Activated T-cell treated with anti-CD3 and anti-CD28 coated beads, Interleukin-2, amount 50 U/mL, for 4 hours (primary cell): Measurements from ENCODE around the gene AXL. TPM values are rescaled to one million over a fixed set of nuclear protein-coding genes. Genes with fewer than 3 reads are reported as not detected.

Experiments
- ATAC-seq, 2 donors: fragments of 200-7000 bp; cut with Tn5 transposase; one replicate each; pipeline ENCODE4 v1.10.0; 2021
- DNase-seq: peaks from one replicate; pipeline ENCODE4 v3.0.0-alpha.2; 2020
- H3K27me3 Mint-ChIP-seq: one replicate; pipeline ENCODE4 v1.8.0; 2021; ENCODE audit warnings: low read depth, mixed read lengths
- H3K36me3 Mint-ChIP-seq: one replicate; pipeline ENCODE4 v1.8.0; 2022; ENCODE audit warnings: mixed read lengths; ENCODE audit not compliant: insufficient read depth
- H3K4me1 Mint-ChIP-seq: one replicate; pipeline ENCODE4 v1.8.0; 2021; ENCODE audit warnings: low read depth, mixed read lengths
- H3K4me3 Mint-ChIP-seq: one replicate; pipeline ENCODE4 v1.8.0; 2021; ENCODE audit warnings: mild to moderate bottlenecking, moderate library complexity, mixed read lengths
- H3K9me3 Mint-ChIP-seq: one replicate; pipeline ENCODE4 v1.8.0; 2021; ENCODE audit warnings: mixed read lengths
- total RNA-seq, 3 donors: library from RNA; stranded (reverse); gene quantifications; one replicate each; pipeline ENCODE4 v1.2.1, GENCODE V29; 2021

The AXL gene
- total RNA-seq, 3 donors from 2014 or later = 0.08 to 0.40 (median 0.30) TPM

- Mint-ChIP-seq H3K36me3 (peaks cover 64% of the 10 kb centered on the region), H3K9me3 (no peaks in the 10 kb centered on the region), H3K4me3 (no peak overlapping the region), H3K4me1 (peaks cover 88% of the 10 kb centered on the region), H3K27me3 (no peaks in the 10 kb centered on the region)
- DNase-seq (no peak), ATAC-seq (no peak)
Observed at GRCh38 chr19:41299046-41299754, 80.2 kb downstream of the AXL start.

DNA sequence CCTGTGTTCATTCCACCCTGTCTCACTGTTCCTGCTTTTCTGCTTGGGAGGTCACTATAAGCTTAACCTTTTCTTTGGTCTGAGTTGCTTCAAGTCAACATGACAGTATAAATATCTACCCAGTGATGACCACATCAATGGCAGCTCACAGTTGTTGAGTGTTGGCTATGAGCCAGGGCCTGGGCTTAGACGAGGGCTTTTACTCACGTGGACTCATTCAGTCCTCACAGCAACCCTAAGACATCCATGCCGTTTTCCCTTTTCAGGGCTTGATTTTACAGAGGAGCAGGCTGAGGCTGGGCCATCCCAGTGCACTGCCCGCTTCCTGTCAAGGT lies 80.7 kb downstream of the AXL start:
- no peak overlapping the region for H3K4me3 Mint-ChIP-seq
- H3K36me3 Mint-ChIP-seq = peaks cover 64% of the 10 kb centered on the region
- H3K9me3 Mint-ChIP-seq = no peaks in the 10 kb centered on the region
- peaks cover 93% of the 10 kb centered on the region for H3K4me1 Mint-ChIP-seq
- ATAC-seq = no peak
- H3K27me3 Mint-ChIP-seq = no peaks in the 10 kb centered on the region
- DNase-seq = no peak

DNA sequence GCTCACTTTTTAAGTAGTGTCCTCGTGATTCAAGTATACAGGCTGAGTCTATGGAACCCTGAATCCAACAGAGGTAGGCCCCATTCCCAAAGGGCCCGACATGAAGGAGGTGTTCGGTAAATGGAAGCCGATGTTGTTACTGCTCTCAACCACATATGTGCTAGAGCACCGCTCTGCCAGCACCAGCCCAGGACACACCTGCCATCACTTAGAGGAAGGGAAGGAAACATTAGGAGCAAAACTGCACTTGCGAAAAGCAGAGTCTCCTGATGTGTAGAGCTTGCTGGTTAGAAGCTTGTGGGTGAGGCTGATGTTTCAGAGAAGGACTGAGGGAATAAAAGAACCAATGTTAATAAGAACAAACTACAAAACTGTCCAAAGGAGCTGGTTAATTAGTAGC lies 81.5 kb downstream of the AXL start:
- DNase-seq (no peak), ATAC-seq (no peak)
- Mint-ChIP-seq H3K27me3 (no peaks in the 10 kb centered on the region), H3K4me3 (no peak overlapping the region), H3K36me3 (peaks cover 64% of the 10 kb centered on the region), H3K4me1 (peaks cover 98% of the 10 kb centered on the region), H3K9me3 (no peaks in the 10 kb centered on the region)

GRCh38 chr19:41302624-41303351 lies 83.8 kb downstream of the AXL start:
- peak overlapping the region; percentile 75 for H3K4me3 Mint-ChIP-seq
- no peaks in the 10 kb centered on the region for H3K9me3 Mint-ChIP-seq
- no peaks in the 10 kb centered on the region for H3K27me3 Mint-ChIP-seq
- H3K36me3 Mint-ChIP-seq = peaks cover 56% of the 10 kb centered on the region
- peak; percentile 84 to 85 for ATAC-seq
- peaks cover 98% of the 10 kb centered on the region for H3K4me1 Mint-ChIP-seq
- DNase-seq = peak; percentile 51

- Mint-ChIP-seq H3K4me3 (peak overlapping the region; percentile 75), H3K4me1 (peaks cover 98% of the 10 kb centered on the region), H3K36me3 (peaks cover 49% of the 10 kb centered on the region), H3K9me3 (no peaks in the 10 kb centered on the region), H3K27me3 (no peaks in the 10 kb centered on the region)
- DNase-seq (no peak), ATAC-seq (no peak)
Observed at GRCh38 chr19:41303954-41304353, 84.9 kb downstream of the AXL start.

- DNase-seq (no peak), ATAC-seq (no peak)
- peaks cover 93% of the 10 kb centered on the region for H3K4me1 Mint-ChIP-seq
- no peak overlapping the region for H3K4me3 Mint-ChIP-seq
- H3K36me3 Mint-ChIP-seq = peaks cover 41% of the 10 kb centered on the region
- H3K9me3 Mint-ChIP-seq = no peaks in the 10 kb centered on the region
- no peaks in the 10 kb centered on the region for H3K27me3 Mint-ChIP-seq
Observed at GRCh38 chr19:41304706-41305483, 85.9 kb downstream of the AXL start.

DNA sequence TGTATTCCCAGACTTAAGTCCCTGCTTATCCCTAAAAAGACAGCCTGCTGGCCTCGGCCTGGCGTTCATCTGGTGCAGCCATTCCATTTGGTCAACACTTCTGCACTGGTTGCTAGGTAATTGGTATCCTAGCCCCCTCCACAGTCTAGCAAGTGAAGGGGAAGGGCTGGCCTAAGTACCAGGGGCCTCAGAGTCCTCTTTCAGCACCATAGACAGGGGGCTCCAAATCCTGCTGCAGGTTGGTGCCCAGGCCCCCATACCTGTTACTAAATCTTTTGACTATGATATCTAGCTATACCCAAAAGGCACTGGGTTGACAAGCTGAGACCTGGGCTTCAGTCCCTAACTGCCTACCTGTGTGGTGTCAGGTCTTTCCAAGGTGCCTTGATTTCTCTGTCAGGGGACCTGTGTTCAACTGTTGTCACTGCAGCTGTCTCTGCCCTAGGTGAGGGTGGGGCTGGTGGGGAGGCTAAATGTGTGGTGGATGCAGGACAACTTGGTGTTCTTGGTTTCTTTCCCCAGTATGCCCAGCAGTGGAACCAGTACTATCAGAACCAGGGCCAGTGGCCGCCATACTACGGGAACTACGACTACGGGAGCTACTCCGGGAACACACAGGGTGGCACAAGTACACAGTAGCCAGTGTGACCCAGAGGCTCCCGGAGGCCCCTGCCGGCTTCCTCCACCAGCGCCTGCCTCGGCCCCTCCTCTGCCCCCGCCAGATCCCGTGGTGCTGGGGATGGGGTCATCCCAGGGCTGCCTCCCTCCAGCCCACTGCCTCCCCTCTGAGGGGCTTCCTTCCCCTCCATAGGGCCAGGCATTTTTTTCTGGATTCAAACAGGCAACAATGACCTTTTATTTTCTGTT lies 87.1 kb downstream of the AXL start:
- Mint-ChIP-seq H3K4me1 (peaks cover 88% of the 10 kb centered on the region), H3K4me3 (peak overlapping the region; percentile 62), H3K27me3 (no peaks in the 10 kb centered on the region), H3K9me3 (no peaks in the 10 kb centered on the region), H3K36me3 (peaks cover 34% of the 10 kb centered on the region)
- no peak for ATAC-seq
- no peak for DNase-seq

DNA sequence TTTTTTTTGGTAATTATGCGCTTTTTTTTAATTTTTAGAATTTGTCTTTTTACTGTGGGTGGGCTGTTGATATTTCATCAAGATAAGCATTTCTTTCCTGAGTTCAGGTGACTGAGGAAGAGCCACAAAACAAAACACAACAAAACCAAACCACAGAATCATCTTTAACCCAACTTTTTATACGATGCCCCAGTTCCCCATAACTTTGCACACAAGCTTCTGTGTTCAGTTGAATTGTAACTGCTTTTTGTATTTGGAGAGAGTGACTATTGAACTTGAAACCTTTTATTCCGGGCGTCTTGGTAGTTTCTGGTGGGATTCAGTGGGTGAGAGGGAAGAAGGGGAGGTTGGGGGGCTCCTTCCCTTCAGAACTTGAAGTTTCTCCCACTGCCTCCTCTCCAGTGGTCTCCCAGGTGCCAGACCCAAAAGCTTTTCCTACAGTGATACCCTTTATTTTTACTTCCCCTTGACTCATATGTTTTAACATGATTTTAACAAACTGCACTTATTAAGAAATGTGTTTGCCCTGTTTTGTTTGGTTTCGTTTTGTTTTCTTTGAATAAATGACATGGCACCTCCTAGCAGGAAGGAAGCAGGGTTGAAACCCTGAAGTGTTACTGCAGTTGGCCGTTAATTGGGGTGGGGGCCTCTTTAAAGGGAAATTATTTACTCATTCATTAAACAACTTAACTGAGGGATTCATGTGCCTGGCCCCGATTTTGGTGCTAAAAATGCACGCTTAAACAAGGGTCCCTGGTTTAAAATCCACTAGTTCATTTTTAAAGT lies 88.3 kb downstream of the AXL start:
- H3K27me3 Mint-ChIP-seq = no peaks in the 10 kb centered on the region
- peak overlapping the region; percentile 62 for H3K4me3 Mint-ChIP-seq
- H3K4me1 Mint-ChIP-seq = peaks cover 88% of the 10 kb centered on the region
- ATAC-seq = no peak
- no peaks in the 10 kb centered on the region for H3K9me3 Mint-ChIP-seq
- DNase-seq = no peak
- H3K36me3 Mint-ChIP-seq = peaks cover 31% of the 10 kb centered on the region

GRCh38 chr19:41307954-41308449 lies 89.0 kb downstream of the AXL start:
- no peaks in the 10 kb centered on the region for H3K27me3 Mint-ChIP-seq
- peak overlapping the region; percentile 97 for H3K4me3 Mint-ChIP-seq
- DNase-seq (no peak), ATAC-seq (peak in 1 of 2 donors; percentile 4)
- H3K36me3 Mint-ChIP-seq = peaks cover 31% of the 10 kb centered on the region
- no peaks in the 10 kb centered on the region for H3K9me3 Mint-ChIP-seq
- H3K4me1 Mint-ChIP-seq = peaks cover 85% of the 10 kb centered on the region

DNA sequence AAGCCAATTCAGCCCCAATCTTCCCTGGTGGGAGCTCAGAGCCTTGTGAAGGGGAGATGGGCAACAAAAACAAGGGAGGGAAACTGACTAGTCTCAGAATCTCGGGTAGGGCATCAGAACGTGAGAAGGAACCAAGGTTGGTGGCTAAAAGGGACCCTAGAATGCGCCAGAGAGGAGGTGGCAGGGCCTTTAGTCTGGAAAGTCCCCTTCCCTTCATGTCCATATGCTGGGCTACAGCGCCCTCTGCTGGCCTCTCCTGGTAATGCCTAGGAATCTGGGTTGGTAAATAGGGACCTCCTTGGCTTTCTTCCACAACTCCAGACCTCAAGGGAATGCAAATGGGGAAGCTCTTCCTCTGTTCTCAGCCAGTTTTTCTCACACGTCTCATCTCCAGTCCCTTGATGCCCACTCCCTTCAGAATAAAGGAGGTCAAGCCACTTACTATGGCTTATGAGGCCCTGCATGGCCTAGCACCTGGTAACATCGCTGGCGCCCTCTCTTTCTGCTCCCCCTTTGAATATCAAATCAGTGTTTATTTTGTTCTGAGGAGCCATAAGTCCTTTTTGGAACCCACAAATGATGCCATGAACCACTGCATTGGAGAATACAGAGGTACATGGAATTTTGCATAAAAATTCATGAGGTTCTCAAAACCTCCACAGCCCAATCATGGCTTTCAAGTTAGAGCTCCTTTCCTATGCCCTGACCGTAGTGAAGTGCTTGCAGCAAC lies 89.6 kb downstream of the AXL start:
- peak; percentile 96 for DNase-seq
- Mint-ChIP-seq H3K4me1 (peaks cover 85% of the 10 kb centered on the region), H3K36me3 (peaks cover 36% of the 10 kb centered on the region), H3K9me3 (no peaks in the 10 kb centered on the region), H3K4me3 (peak overlapping the region; percentile 97), H3K27me3 (no peaks in the 10 kb centered on the region)
- peak; percentile 52 to 53 for ATAC-seq

GRCh38 chr19:41309180-41310032 lies 90.4 kb downstream of the AXL start:
- Mint-ChIP-seq H3K27me3 (no peaks in the 10 kb centered on the region), H3K4me3 (peak overlapping the region; percentile 97), H3K4me1 (peaks cover 77% of the 10 kb centered on the region), H3K9me3 (no peaks in the 10 kb centered on the region), H3K36me3 (peaks cover 32% of the 10 kb centered on the region)
- DNase-seq (no peak), ATAC-seq (no peak)
